Fibroblast of skin of left biceps (primary cell): ENCODE data around the gene ACTL8.

Experiments
- DNase-seq, 2 experiments: peaks; one replicate each; pipeline ENCODE4 v3.0.0-alpha.2; 2013; ENCODE audit warnings: low read depth in 2 of 2

ACTL8 gene

DNA sequence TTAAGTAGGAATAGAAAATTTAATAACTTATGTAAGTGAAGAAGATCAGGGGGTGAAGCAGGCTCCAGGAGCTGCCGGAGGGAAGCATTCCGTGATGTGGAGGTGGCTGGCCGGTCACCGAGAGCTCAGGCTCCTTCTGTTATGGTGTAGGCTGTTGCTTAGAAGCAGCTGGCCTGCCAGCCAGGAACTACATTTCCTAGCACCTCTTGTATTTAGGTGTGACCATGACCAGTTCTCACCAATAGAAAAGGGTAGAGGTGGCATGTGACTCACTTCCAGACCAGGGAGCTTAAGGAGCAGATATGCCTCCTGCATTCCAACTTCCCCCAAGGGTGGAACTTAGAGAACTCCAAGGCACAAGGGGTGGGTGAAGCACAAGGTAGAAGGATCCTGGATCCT, 120.7 kb downstream of the ACTL8 start:
- no peak for DNase-seq
